Cardiac muscle cell (in vitro differentiated cells and primary cell): Measurements from ENCODE around the gene RNF141. TPM values are rescaled to one million over a fixed set of nuclear protein-coding genes. Genes with fewer than 3 reads are reported as not detected.

Experiments
- DNase-seq, 2 donors: peaks; one replicate each; pipeline versions ENCODE4 v3.0.0 to v3.0.0-alpha.2; 2010 to 2017; ENCODE audit warnings: low read depth in 1 of 2, low spot score in 1 of 2
- H3K27ac ChIP-seq: fragments of 200-600 bp; sonication (generic); 2 replicates; pipeline ENCODE4 v1.5.1; 2016
- H3K27me3 ChIP-seq: fragments of 200-600 bp; sonication (generic); 2 replicates; pipeline ENCODE4 v1.6.0; 2016; ENCODE audit warnings: control low read depth
- H3K36me3 ChIP-seq: fragments of 200-600 bp; sonication (generic); 2 replicates; pipeline ENCODE4 v1.5.1; 2016; ENCODE audit warnings: control low read depth
- H3K4me1 ChIP-seq: fragments of 200-600 bp; sonication (generic); 2 replicates; pipeline ENCODE4 v1.8.1; 2017; ENCODE audit warnings: low read depth, mild to moderate bottlenecking, mixed run types
- H3K4me3 ChIP-seq: fragments of 200-600 bp; sonication (generic); 2 replicates; pipeline ENCODE4 v1.5.1; 2016; ENCODE audit warnings: mild to moderate bottlenecking
- H3K9me3 ChIP-seq: fragments of 200-600 bp; sonication (generic); 2 replicates; pipeline ENCODE4 v1.5.1; 2017; ENCODE audit warnings: low read depth, mild to moderate bottlenecking, control low read depth
- CTCF ChIP-seq: IDR thresholded peaks from 2 replicates; pipeline ENCODE4 v1.5.1; 2012; ENCODE audit warnings: low read depth, mild to moderate bottlenecking, low read length
- polyA plus RNA-seq: library from polyadenylated mRNA; unstranded; fragments of >200 nt; fragmentation: Nextera tagmentation; extraction: Ambion mirVana; gene quantifications from 2 replicates; pipeline ENCODE4 v1.2.1, GENCODE V29; 2016
- total RNA-seq: library from RNA; depleted of rRNA; stranded (reverse); fragments of >200 nt; gene quantifications from 2 replicates; pipeline ENCODE4 v1.2.3, GENCODE V29; 2016

The RNF141 gene
- total and polyA plus RNA-seq, 2 experiments from 2014 or later, result 12.4 to 19.9 TPM

GRCh38 chr11:10541561-10541930 is 559 bp upstream of the RNF141 start:
- Histone ChIP-seq H3K36me3 (no peaks in the 10 kb centered on the region), H3K27me3 (no peaks in the 10 kb centered on the region), H3K4me3 (peak overlapping the region; percentile 61), H3K27ac (no peak overlapping the region), H3K9me3 (no peaks in the 10 kb centered on the region), H3K4me1 (peaks cover 6% of the 10 kb centered on the region)
- TF ChIP-seq CTCF, result no peak
- no peak for DNase-seq

GRCh38 chr11:10540546-10540914 is 457 bp downstream of the RNF141 start:
- peak; percentile 49 to 75 for DNase-seq
- H3K9me3 ChIP-seq, result no peaks in the 10 kb centered on the region
- H3K4me3 ChIP-seq, result peak overlapping the region; percentile 61
- peaks cover 6% of the 10 kb centered on the region for H3K4me1 ChIP-seq
- no peaks in the 10 kb centered on the region for H3K36me3 ChIP-seq
- TF ChIP-seq CTCF, result no peak
- H3K27ac ChIP-seq, result peak overlapping the region; percentile 85
- H3K27me3 ChIP-seq, result no peaks in the 10 kb centered on the region

- H3K36me3 ChIP-seq, result no peaks in the 10 kb centered on the region
- no peak for TF ChIP-seq CTCF
- no peaks in the 10 kb centered on the region for H3K9me3 ChIP-seq
- no peak overlapping the region for H3K27ac ChIP-seq
- peaks cover 6% of the 10 kb centered on the region for H3K4me1 ChIP-seq
- DNase-seq, result no peak
- H3K4me3 ChIP-seq, result no peak overlapping the region
- H3K27me3 ChIP-seq, result no peaks in the 10 kb centered on the region
These were observed 1.6 kb downstream of the RNF141 start for GRCh38 chr11:10539339-10539738.

- DNase-seq, result no peak
- H3K4me1 ChIP-seq, result peaks cover 6% of the 10 kb centered on the region
- H3K9me3 ChIP-seq, result no peaks in the 10 kb centered on the region
- H3K4me3 ChIP-seq, result no peak overlapping the region
- no peak for TF ChIP-seq CTCF
- H3K27me3 ChIP-seq, result no peaks in the 10 kb centered on the region
- H3K36me3 ChIP-seq, result no peaks in the 10 kb centered on the region
- H3K27ac ChIP-seq, result no peak overlapping the region
These were observed 2.1 kb downstream of the RNF141 start for GRCh38 chr11:10538924-10539323.

GRCh38 chr11:10537600-10537999 is 3.4 kb downstream of the RNF141 start:
- H3K27me3 ChIP-seq, result no peaks in the 10 kb centered on the region
- peaks cover 6% of the 10 kb centered on the region for H3K4me1 ChIP-seq
- H3K36me3 ChIP-seq, result no peaks in the 10 kb centered on the region
- H3K27ac ChIP-seq, result no peak overlapping the region
- no peak for TF ChIP-seq CTCF
- H3K9me3 ChIP-seq, result no peaks in the 10 kb centered on the region
- H3K4me3 ChIP-seq, result no peak overlapping the region
- no peak for DNase-seq

GRCh38 chr11:10534316-10534715 is 6.7 kb downstream of the RNF141 start:
- Histone ChIP-seq H3K36me3 (peaks cover 7% of the 10 kb centered on the region), H3K27me3 (no peaks in the 10 kb centered on the region), H3K9me3 (no peaks in the 10 kb centered on the region), H3K4me1 (no peaks in the 10 kb centered on the region), H3K4me3 (no peak overlapping the region), H3K27ac (no peak overlapping the region)
- TF ChIP-seq CTCF, result no peak
- DNase-seq, result no peak
